T-helper 1 cell treated with Interleukin-12 subunit alpha and Interleukin-12 subunit beta and Interleukin-4 antibody, amounts not matched to agents 30 μg/mL and 1 μg/mL, for 36 hours (primary cell): Measurements from ENCODE around the gene SHROOM3.

Source experiments
- H3K27ac Mint-ChIP-seq: one replicate; pipeline ENCODE4 v1.8.0; 2021; ENCODE audit warnings: mild to moderate bottlenecking, mixed read lengths
- H3K27me3 Mint-ChIP-seq: one replicate; pipeline ENCODE4 v1.8.0; 2021; ENCODE audit warnings: low read depth, mixed read lengths
- H3K36me3 Mint-ChIP-seq: one replicate; pipeline ENCODE4 v1.8.0; 2021; ENCODE audit warnings: low read depth, mixed read lengths
- H3K4me1 Mint-ChIP-seq: one replicate; pipeline ENCODE4 v1.8.0; 2021; ENCODE audit warnings: low read depth, mixed read lengths
- H3K4me3 Mint-ChIP-seq: one replicate; pipeline ENCODE4 v1.8.0; 2021; ENCODE audit warnings: mild to moderate bottlenecking, moderate library complexity, mixed read lengths
- H3K9me3 Mint-ChIP-seq: one replicate; pipeline ENCODE4 v1.8.0; 2021; ENCODE audit warnings: mixed read lengths

SHROOM3 gene

GRCh38 chr4:76458825-76459224 lies 23.8 kb downstream of the SHROOM3 start:
- H3K9me3 Mint-ChIP-seq: peaks cover 9% of the 10 kb centered on the region
- H3K27me3 Mint-ChIP-seq: peaks cover 8% of the 10 kb centered on the region
- no peak overlapping the region for H3K4me3 Mint-ChIP-seq
- H3K4me1 Mint-ChIP-seq: no peaks in the 10 kb centered on the region
- H3K27ac Mint-ChIP-seq: no peak overlapping the region
- H3K36me3 Mint-ChIP-seq: no peaks in the 10 kb centered on the region

DNA sequence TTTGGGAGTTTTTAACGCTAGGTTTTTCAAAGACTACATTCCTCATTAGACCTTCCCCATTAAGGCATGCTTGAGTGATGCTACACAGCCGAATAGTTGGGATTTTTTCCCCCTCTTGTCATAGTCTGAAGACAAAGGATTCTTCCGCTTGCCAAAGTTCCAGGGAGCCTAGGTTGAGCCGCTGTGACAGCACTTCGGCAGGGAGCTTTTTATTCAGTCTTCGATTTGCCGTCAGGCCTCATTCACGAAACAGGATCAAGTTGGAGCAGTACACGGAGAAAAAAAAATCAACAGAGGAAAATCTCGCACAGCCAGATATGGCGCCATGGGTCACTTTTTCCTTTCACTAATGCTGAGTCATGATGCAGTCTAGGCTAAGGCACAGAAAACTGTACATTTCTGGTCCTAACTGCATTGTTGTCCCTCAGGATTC lies 24.3 kb downstream of the SHROOM3 start:
- Mint-ChIP-seq H3K27me3 (peaks cover 8% of the 10 kb centered on the region), H3K27ac (no peak overlapping the region)

DNA sequence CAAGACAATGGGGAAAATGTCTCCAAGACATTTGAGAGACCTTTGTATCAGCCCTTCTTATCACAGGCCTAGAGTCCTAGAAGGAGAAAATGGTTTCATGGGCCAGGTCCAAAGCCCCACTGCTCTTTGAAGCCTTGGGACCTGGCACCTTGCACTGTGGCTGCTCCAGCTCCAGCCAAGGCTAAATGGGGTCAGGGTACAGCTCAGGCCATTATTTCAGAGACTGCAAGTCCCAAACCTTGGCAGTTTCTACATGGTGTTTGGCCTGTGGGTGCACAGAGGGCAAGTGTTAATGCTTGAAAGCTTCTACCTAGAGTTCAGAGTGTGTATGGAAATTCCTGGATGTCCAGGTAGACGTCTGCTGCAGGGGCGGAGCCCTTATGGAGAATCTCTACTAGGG lies 28.5 kb downstream of the SHROOM3 start:
- no peaks in the 10 kb centered on the region for H3K4me1 Mint-ChIP-seq
- H3K9me3 Mint-ChIP-seq: peaks cover 9% of the 10 kb centered on the region
- H3K27me3 Mint-ChIP-seq: no peaks in the 10 kb centered on the region
- H3K4me3 Mint-ChIP-seq: no peak overlapping the region
- H3K27ac Mint-ChIP-seq: no peak overlapping the region
- H3K36me3 Mint-ChIP-seq: no peaks in the 10 kb centered on the region

More for the DNA sequence above, 24.3 kb downstream of the SHROOM3 start:
- Mint-ChIP-seq H3K36me3 (no peaks in the 10 kb centered on the region), H3K9me3 (peaks cover 9% of the 10 kb centered on the region), H3K4me3 (no peak overlapping the region), H3K4me1 (no peaks in the 10 kb centered on the region)

- Mint-ChIP-seq H3K36me3 (no peaks in the 10 kb centered on the region), H3K4me1 (no peaks in the 10 kb centered on the region)
These were observed 35.0 kb downstream of the SHROOM3 start for GRCh38 chr4:76470064-76470463.

DNA sequence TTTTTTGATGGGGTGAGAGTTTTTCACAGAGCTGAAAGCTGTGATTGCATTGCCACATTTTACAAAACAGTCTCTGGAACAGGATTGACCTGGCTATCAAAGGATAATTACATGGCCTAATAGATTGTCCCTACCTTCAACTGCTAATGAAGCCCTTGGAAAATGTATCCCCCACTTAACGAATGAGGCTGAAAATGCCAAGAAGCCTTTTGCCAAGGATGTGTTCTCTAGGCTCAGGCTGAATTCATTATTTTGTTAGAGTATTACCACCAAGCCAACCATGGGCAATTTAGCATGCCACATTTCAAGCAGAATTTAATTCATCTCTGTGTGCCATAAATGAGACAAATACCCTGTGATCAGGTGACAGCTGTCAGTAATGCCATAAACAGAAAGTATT lies 35.5 kb downstream of the SHROOM3 start:
- no peak overlapping the region for H3K4me3 Mint-ChIP-seq
- no peak overlapping the region for H3K27ac Mint-ChIP-seq
- no peaks in the 10 kb centered on the region for H3K9me3 Mint-ChIP-seq
- H3K27me3 Mint-ChIP-seq: no peaks in the 10 kb centered on the region
- H3K4me1 Mint-ChIP-seq: no peaks in the 10 kb centered on the region
- no peaks in the 10 kb centered on the region for H3K36me3 Mint-ChIP-seq

More at GRCh38 chr4:76470064-76470463, 35.0 kb downstream of the SHROOM3 start:
- H3K9me3 Mint-ChIP-seq: no peaks in the 10 kb centered on the region
- H3K4me3 Mint-ChIP-seq: no peak overlapping the region
- no peak overlapping the region for H3K27ac Mint-ChIP-seq
- no peaks in the 10 kb centered on the region for H3K27me3 Mint-ChIP-seq

- Mint-ChIP-seq H3K27me3 (peaks cover 6% of the 10 kb centered on the region), H3K9me3 (peaks cover 8% of the 10 kb centered on the region), H3K36me3 (no peaks in the 10 kb centered on the region), H3K4me3 (no peak overlapping the region), H3K4me1 (no peaks in the 10 kb centered on the region), H3K27ac (no peak overlapping the region)
These were observed 41.5 kb downstream of the SHROOM3 start for GRCh38 chr4:76476571-76476970.

- H3K4me3 Mint-ChIP-seq: no peak overlapping the region
- peaks cover 19% of the 10 kb centered on the region for H3K27me3 Mint-ChIP-seq
- no peaks in the 10 kb centered on the region for H3K4me1 Mint-ChIP-seq
- H3K9me3 Mint-ChIP-seq: peaks cover 8% of the 10 kb centered on the region
- no peaks in the 10 kb centered on the region for H3K36me3 Mint-ChIP-seq
- H3K27ac Mint-ChIP-seq: no peak overlapping the region
These were observed 49.6 kb downstream of the SHROOM3 start for GRCh38 chr4:76484654-76485053.

DNA sequence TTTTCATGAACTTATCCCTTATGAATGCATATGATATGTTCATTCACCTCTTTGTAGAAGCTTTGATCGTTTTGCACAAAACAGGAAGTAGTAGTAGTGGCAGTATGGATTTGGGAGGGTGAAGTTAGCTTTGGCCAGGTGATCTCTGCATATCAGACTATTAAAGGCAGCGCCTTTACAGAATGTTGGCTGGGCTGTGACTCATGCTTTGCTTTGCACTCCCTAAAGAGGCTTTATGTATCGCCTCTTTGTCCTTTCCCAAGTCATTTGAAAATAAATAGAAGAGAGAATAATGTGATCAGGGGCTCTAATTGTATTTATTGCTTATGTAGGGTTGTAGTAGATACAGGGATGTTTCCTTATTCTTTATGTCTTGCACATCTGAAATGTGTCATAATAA lies 50.4 kb downstream of the SHROOM3 start:
- H3K27ac Mint-ChIP-seq: no peak overlapping the region
- H3K27me3 Mint-ChIP-seq: peaks cover 18% of the 10 kb centered on the region
- no peaks in the 10 kb centered on the region for H3K4me1 Mint-ChIP-seq
- no peaks in the 10 kb centered on the region for H3K36me3 Mint-ChIP-seq
- peaks cover 6% of the 10 kb centered on the region for H3K9me3 Mint-ChIP-seq
- H3K4me3 Mint-ChIP-seq: no peak overlapping the region

GRCh38 chr4:76486588-76487276 lies 51.7 kb downstream of the SHROOM3 start:
- Mint-ChIP-seq H3K4me1 (no peaks in the 10 kb centered on the region), H3K9me3 (no peaks in the 10 kb centered on the region), H3K36me3 (no peaks in the 10 kb centered on the region), H3K27ac (no peak overlapping the region), H3K4me3 (no peak overlapping the region), H3K27me3 (peaks cover 13% of the 10 kb centered on the region)

GRCh38 chr4:76487621-76488020 lies 52.6 kb downstream of the SHROOM3 start:
- Mint-ChIP-seq H3K27me3 (peaks cover 13% of the 10 kb centered on the region), H3K4me3 (no peak overlapping the region), H3K27ac (no peak overlapping the region), H3K36me3 (no peaks in the 10 kb centered on the region), H3K4me1 (no peaks in the 10 kb centered on the region), H3K9me3 (no peaks in the 10 kb centered on the region)

DNA sequence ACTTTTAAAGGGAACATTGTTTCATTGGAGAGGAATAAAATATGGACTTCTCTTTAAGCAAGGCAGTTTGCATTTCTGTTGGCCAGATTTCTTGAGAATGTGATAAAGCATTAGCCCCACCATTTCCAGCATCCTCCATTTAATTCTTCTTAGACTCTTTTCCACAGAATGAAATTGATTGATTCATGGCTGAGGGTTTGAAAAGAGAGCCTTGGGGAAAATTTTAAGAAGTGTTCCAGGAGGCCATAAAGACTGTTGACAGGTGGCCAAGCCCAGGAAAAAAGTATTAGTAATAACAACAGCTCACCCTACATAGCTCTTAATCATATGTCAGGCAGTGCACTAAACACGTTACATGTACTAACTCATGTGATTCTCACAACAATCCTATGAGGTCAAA lies 53.4 kb downstream of the SHROOM3 start:
- H3K9me3 Mint-ChIP-seq: no peaks in the 10 kb centered on the region
- peaks cover 13% of the 10 kb centered on the region for H3K27me3 Mint-ChIP-seq
- H3K4me1 Mint-ChIP-seq: no peaks in the 10 kb centered on the region
- H3K27ac Mint-ChIP-seq: no peak overlapping the region
- no peak overlapping the region for H3K4me3 Mint-ChIP-seq
- no peaks in the 10 kb centered on the region for H3K36me3 Mint-ChIP-seq

DNA sequence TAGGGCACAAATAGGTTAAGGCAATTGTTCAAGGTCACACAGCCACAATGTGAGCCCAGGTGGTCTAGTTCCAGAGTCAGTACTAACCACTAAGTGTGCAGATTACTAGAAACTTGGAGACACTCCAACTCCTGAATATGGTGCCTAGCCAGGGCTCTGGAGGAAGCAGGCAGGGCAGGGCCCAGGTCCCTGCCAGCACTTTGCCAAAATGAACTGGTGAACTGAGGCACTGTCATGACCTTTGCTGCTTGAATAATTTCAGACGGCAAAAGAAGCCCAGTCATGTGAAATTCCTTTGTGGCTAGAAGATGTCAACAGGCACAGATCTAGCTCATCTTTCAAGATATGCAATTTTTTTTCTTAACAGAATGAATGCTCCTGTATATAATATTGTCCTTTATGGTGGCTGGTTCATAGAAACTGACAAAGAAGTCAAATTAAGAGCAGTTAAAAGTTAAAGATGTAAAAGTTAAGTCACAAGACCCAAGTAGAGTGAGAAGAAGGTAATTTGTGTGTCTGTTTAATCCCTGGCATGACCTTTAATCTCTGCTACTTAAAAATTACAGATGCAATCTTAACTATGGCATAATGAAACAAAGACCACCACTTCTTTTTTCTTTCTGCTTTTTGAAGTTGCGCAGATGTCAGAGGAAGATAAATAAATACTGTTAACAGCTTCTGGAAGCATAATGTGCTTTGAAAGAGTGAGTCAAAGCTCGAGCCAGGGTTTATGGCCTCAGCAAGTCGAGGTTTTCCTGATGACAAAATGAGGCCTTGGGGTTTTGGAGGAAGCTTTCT lies 54.1 kb downstream of the SHROOM3 start:
- H3K4me1 Mint-ChIP-seq: no peaks in the 10 kb centered on the region
- H3K9me3 Mint-ChIP-seq: no peaks in the 10 kb centered on the region
- H3K4me3 Mint-ChIP-seq: no peak overlapping the region
- no peak overlapping the region for H3K27ac Mint-ChIP-seq
- H3K36me3 Mint-ChIP-seq: no peaks in the 10 kb centered on the region
- H3K27me3 Mint-ChIP-seq: peaks cover 13% of the 10 kb centered on the region

- H3K4me1 Mint-ChIP-seq: no peaks in the 10 kb centered on the region
- no peak overlapping the region for H3K4me3 Mint-ChIP-seq
- H3K36me3 Mint-ChIP-seq: no peaks in the 10 kb centered on the region
- no peak overlapping the region for H3K27ac Mint-ChIP-seq
- no peaks in the 10 kb centered on the region for H3K9me3 Mint-ChIP-seq
- peaks cover 13% of the 10 kb centered on the region for H3K27me3 Mint-ChIP-seq
These were observed 54.7 kb downstream of the SHROOM3 start for GRCh38 chr4:76489686-76490161.

DNA sequence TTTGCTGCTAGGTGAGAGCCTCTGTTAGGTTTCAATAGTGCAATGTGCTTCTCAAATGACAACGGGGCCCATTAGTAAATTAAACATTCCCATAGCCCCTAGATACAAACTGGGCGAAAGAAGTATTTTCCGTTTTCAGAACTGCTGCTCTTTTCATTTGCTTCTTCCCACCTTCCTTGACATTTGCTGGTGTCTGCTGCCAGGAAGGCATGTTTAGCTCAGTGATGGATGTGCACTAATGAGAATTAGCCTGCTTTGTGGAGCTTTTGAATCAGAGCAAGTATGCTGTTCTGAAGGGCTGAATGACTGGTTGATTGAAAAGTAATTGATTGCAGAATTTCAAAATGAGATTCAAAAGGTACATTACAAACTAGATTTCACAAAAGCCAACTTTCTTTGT lies 57.0 kb downstream of the SHROOM3 start:
- H3K27ac Mint-ChIP-seq: no peak overlapping the region
- H3K4me3 Mint-ChIP-seq: no peak overlapping the region
- no peaks in the 10 kb centered on the region for H3K36me3 Mint-ChIP-seq
- peaks cover 7% of the 10 kb centered on the region for H3K27me3 Mint-ChIP-seq
- H3K9me3 Mint-ChIP-seq: no peaks in the 10 kb centered on the region
- H3K4me1 Mint-ChIP-seq: no peaks in the 10 kb centered on the region

DNA sequence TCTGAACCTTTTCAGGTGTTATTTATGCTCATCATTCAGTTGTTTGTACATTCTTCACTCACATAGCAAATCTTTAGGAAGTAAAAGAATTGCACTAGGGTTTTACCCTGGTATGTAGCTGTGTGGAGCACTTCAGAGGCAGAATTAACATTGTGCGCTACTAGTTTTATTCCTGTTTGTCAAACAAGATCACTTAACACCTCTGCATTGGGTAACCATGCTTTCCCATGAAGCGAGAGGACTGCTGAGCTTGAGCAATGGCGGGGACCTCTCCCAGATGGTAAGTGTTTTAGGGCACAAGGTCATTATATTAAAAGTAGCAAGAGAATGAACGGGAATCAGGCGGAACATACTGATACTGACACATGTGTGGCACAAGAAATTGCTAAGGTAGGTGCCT lies 59.2 kb downstream of the SHROOM3 start:
- H3K27ac Mint-ChIP-seq: no peak overlapping the region
- no peaks in the 10 kb centered on the region for H3K9me3 Mint-ChIP-seq
- H3K27me3 Mint-ChIP-seq: peaks cover 3% of the 10 kb centered on the region
- H3K4me1 Mint-ChIP-seq: no peaks in the 10 kb centered on the region
- no peaks in the 10 kb centered on the region for H3K36me3 Mint-ChIP-seq
- no peak overlapping the region for H3K4me3 Mint-ChIP-seq
